T-helper 9 cell (primary cell): ENCODE results near the gene PICALM.
"Not testable (repeated sequence)": the region's sequence is repeated elsewhere in the genome, so short reads cannot be mapped to it uniquely, and the experiment has no call there.

ENCODE experiments used
- DNase-seq: peaks from one replicate; pipeline ENCODE4 v3.0.0-alpha.2; 2020

Gene PICALM

GRCh38 chr11:85967457-85967856, 101.4 kb downstream of the PICALM start:
- DNase-seq, result no peak

- DNase-seq, result no peak
These were observed 103.7 kb downstream of the PICALM start for GRCh38 chr11:85965202-85965601.

GRCh38 chr11:85961930-85962363, 106.9 kb downstream of the PICALM start:
- DNase-seq, result no peak

- DNase-seq, result no peak
These were observed 107.8 kb downstream of the PICALM start for GRCh38 chr11:85961130-85961529.

GRCh38 chr11:85960678-85961077, 108.2 kb downstream of the PICALM start:
- DNase-seq, result no peak

GRCh38 chr11:85955531-85955930, 113.4 kb downstream of the PICALM start:
- no peak for DNase-seq

- no peak for DNase-seq
These were observed 115.3 kb downstream of the PICALM start for GRCh38 chr11:85953491-85954143.

GRCh38 chr11:85952108-85952485, 116.8 kb downstream of the PICALM start:
- not testable (repeated sequence) for DNase-seq

- DNase-seq, result no peak
These were observed 117.3 kb downstream of the PICALM start for GRCh38 chr11:85951428-85952107.

GRCh38 chr11:85951049-85951405, 117.9 kb downstream of the PICALM start:
- no peak for DNase-seq

- DNase-seq, result no peak
These were observed 118.4 kb downstream of the PICALM start for GRCh38 chr11:85950317-85951048.

GRCh38 chr11:85949798-85950197, 119.1 kb downstream of the PICALM start:
- no peak for DNase-seq

GRCh38 chr11:85948884-85949283, 120.0 kb downstream of the PICALM start:
- DNase-seq, result no peak

GRCh38 chr11:85947431-85948272, 121.2 kb downstream of the PICALM start:
- no peak for DNase-seq

GRCh38 chr11:85946221-85946620, 122.7 kb downstream of the PICALM start:
- no peak for DNase-seq

- DNase-seq, result no peak
These were observed 123.1 kb downstream of the PICALM start for GRCh38 chr11:85945788-85946187.

GRCh38 chr11:85945296-85945695, 123.6 kb downstream of the PICALM start:
- no peak for DNase-seq

GRCh38 chr11:85941380-85941973, 127.4 kb downstream of the PICALM start:
- DNase-seq, result no peak

- DNase-seq, result no peak
These were observed 129.5 kb downstream of the PICALM start for GRCh38 chr11:85939099-85940015.

- no peak for DNase-seq
These were observed 131.0 kb downstream of the PICALM start for GRCh38 chr11:85937835-85938234.

GRCh38 chr11:85935751-85936150, 133.1 kb downstream of the PICALM start:
- no peak for DNase-seq
